GM19238 (cell line): ENCODE measurements around the gene METTL6.
"Not testable (repeated sequence)": the region's sequence is repeated elsewhere in the genome, so short reads cannot be mapped to it uniquely, and the experiment has no call there.

Source experiments
- DNase-seq: peaks from one replicate; pipeline ENCODE4 v3.0.0; 2011; ENCODE audit warnings: low spot score; ENCODE audit not compliant: insufficient read length

Gene METTL6

GRCh38 chr3:15451216-15452113 lies 24.1 kb upstream of the METTL6 start:
- no peak for DNase-seq

GRCh38 chr3:15450438-15451215 lies 23.3 kb upstream of the METTL6 start:
- DNase-seq = no peak

- no peak for DNase-seq
These were observed 22.3 kb upstream of the METTL6 start for GRCh38 chr3:15449489-15450224.

GRCh38 chr3:15443826-15444524 lies 16.6 kb upstream of the METTL6 start:
- no peak for DNase-seq

GRCh38 chr3:15440891-15441290 lies 13.5 kb upstream of the METTL6 start:
- no peak for DNase-seq

- no peak for DNase-seq
These were observed 12.1 kb upstream of the METTL6 start for GRCh38 chr3:15439476-15439875.

- DNase-seq = no peak
These were observed 11.6 kb upstream of the METTL6 start for GRCh38 chr3:15438983-15439382.

- no peak for DNase-seq
These were observed 8.9 kb upstream of the METTL6 start for GRCh38 chr3:15436246-15436645.

GRCh38 chr3:15434756-15435155 lies 7.4 kb upstream of the METTL6 start:
- DNase-seq = no peak

- DNase-seq = no peak
These were observed 6.2 kb upstream of the METTL6 start for GRCh38 chr3:15433531-15433930.

- DNase-seq = no peak
These were observed 4.0 kb upstream of the METTL6 start for GRCh38 chr3:15431256-15431837.

- no peak for DNase-seq
These were observed 3.3 kb upstream of the METTL6 start for GRCh38 chr3:15430624-15431023.

GRCh38 chr3:15429080-15429479 lies 1.7 kb upstream of the METTL6 start:
- DNase-seq = no peak

GRCh38 chr3:15428539-15428938 lies 1.2 kb upstream of the METTL6 start:
- DNase-seq = no peak

- no peak for DNase-seq
These were observed 637 bp upstream of the METTL6 start for GRCh38 chr3:15427981-15428380.

GRCh38 chr3:15426579-15427118 lies 695 bp downstream of the METTL6 start:
- no peak for DNase-seq

GRCh38 chr3:15420871-15421270 lies 6.5 kb downstream of the METTL6 start:
- DNase-seq = no peak

- not testable (repeated sequence) for DNase-seq
These were observed 16.4 kb downstream of the METTL6 start for GRCh38 chr3:15410966-15411365.

GRCh38 chr3:15409774-15410173 lies 17.6 kb downstream of the METTL6 start:
- DNase-seq = no peak

GRCh38 chr3:15409239-15409638 lies 18.1 kb downstream of the METTL6 start:
- DNase-seq = no peak
